H9 (cell line): ENCODE measurements around the gene LPCAT1. TPM values are rescaled to one million over a fixed set of nuclear protein-coding genes. Genes with fewer than 3 reads are reported as not detected.

ENCODE experiments used
- DNase-seq: peaks from one replicate; pipeline ENCODE4 v3.0.0-alpha.2; 2017
- H2AFZ ChIP-seq: one replicate; pipeline ENCODE4 v1.6.1; 2013; ENCODE audit warnings: mild to moderate bottlenecking, low read length, control low read depth, moderate library complexity
- H2AK5ac ChIP-seq: 2 replicates; pipeline ENCODE4 v1.6.1; 2013; ENCODE audit warnings: low read length, control low read depth, mixed read lengths; ENCODE audit not compliant: insufficient read length
- H2BK120ac ChIP-seq: one replicate; pipeline ENCODE4 v1.6.1; 2013; ENCODE audit warnings: low read depth, mild to moderate bottlenecking, low read length, control low read depth, inconsistent platforms; ENCODE audit not compliant: poor library complexity, severe bottlenecking
- H2BK12ac ChIP-seq: 2 replicates; pipeline ENCODE4 v1.6.1; 2013; ENCODE audit warnings: low read length, control low read depth, mixed read lengths, low read depth; ENCODE audit not compliant: insufficient read length
- H2BK15ac ChIP-seq: 2 replicates; pipeline ENCODE4 v1.6.1; 2013; ENCODE audit warnings: low read depth, low read length, control low read depth
- H2BK20ac ChIP-seq: one replicate; pipeline ENCODE4 v1.6.1; 2013; ENCODE audit warnings: low read depth, mild to moderate bottlenecking, low read length, control low read depth, inconsistent platforms; ENCODE audit not compliant: poor library complexity, severe bottlenecking
- H2BK5ac ChIP-seq: 2 replicates; pipeline ENCODE4 v1.6.1; 2013; ENCODE audit warnings: low read length, control low read depth, mixed read lengths; ENCODE audit not compliant: insufficient read length
- H3K14ac ChIP-seq: 2 replicates; pipeline ENCODE4 v1.6.1; 2013; ENCODE audit warnings: low read length, control low read depth; ENCODE audit not compliant: insufficient read depth
- H3K18ac ChIP-seq: 2 replicates; pipeline ENCODE4 v1.6.1; 2013; ENCODE audit warnings: low read depth, mild to moderate bottlenecking, mixed read lengths, low read length, control low read depth; ENCODE audit not compliant: insufficient read length
- H3K23ac ChIP-seq: 2 replicates; pipeline ENCODE4 v1.6.1; 2013; ENCODE audit warnings: low read length, control low read depth, mixed read lengths, low read depth; ENCODE audit not compliant: insufficient read length
- H3K23me2 ChIP-seq: 2 replicates; pipeline ENCODE4 v1.6.1; 2013; ENCODE audit warnings: low read depth, mild to moderate bottlenecking, mixed read lengths, low read length, control low read depth; ENCODE audit not compliant: insufficient read length, poor library complexity, severe bottlenecking
- H3K27ac ChIP-seq: 2 replicates; pipeline ENCODE4 v1.5.1; 2013; ENCODE audit warnings: low read length, control low read depth, mixed read lengths, low read depth; ENCODE audit not compliant: insufficient read length
- H3K27me3 ChIP-seq: 2 replicates; pipeline ENCODE4 v1.6.1; 2013; ENCODE audit warnings: low read length, control low read depth, inconsistent platforms; ENCODE audit not compliant: insufficient read depth
- H3K4ac ChIP-seq: 2 replicates; pipeline ENCODE4 v1.6.1; 2013; ENCODE audit warnings: low read depth, mild to moderate bottlenecking, control low read depth, inconsistent platforms, low read length, moderate library complexity
- H3K4me1 ChIP-seq: 2 replicates; pipeline ENCODE4 v1.6.1; 2013; ENCODE audit warnings: low read length, control low read depth, inconsistent platforms; ENCODE audit not compliant: insufficient read depth
- H3K4me2 ChIP-seq: 2 replicates; pipeline ENCODE4 v1.6.1; 2013; ENCODE audit warnings: low read length, control low read depth, mixed read lengths; ENCODE audit not compliant: insufficient read length, insufficient read depth
- H3K56ac ChIP-seq: 2 replicates; pipeline ENCODE4 v1.6.1; 2013; ENCODE audit warnings: low read depth, mild to moderate bottlenecking, mixed read lengths, low read length, control low read depth; ENCODE audit not compliant: insufficient read length
- H3K79me1 ChIP-seq: 2 replicates; pipeline ENCODE4 v1.6.1; 2013; ENCODE audit warnings: low read depth, mild to moderate bottlenecking, moderate library complexity, low read length, control low read depth, inconsistent platforms; ENCODE audit not compliant: insufficient read depth, poor library complexity, severe bottlenecking
- H3K79me2 ChIP-seq: 2 replicates; pipeline ENCODE4 v1.6.1; 2013; ENCODE audit warnings: low read length, control low read depth, inconsistent platforms; ENCODE audit not compliant: insufficient read depth
- H3K9ac ChIP-seq: 2 replicates; pipeline ENCODE4 v1.6.1; 2013; ENCODE audit warnings: low read length, control low read depth, mixed read lengths; ENCODE audit not compliant: insufficient read length; ENCODE audit errors: extremely low read depth
- H3K9me3 ChIP-seq: one replicate; pipeline ENCODE4 v1.6.1; 2013; ENCODE audit warnings: low read depth, low read length, inconsistent platforms; ENCODE audit not compliant: control insufficient read depth
- H3T11ph ChIP-seq: one replicate; pipeline ENCODE4 v1.6.1; 2013; ENCODE audit warnings: mild to moderate bottlenecking, low read length, control low read depth, inconsistent platforms
- H4K20me1 ChIP-seq: one replicate; pipeline ENCODE4 v1.6.1; 2013; ENCODE audit not compliant: control insufficient read depth, insufficient read length, insufficient read depth
- H4K5ac ChIP-seq: 2 replicates; pipeline ENCODE4 v1.6.1; 2013; ENCODE audit warnings: low read depth, mild to moderate bottlenecking, mixed read lengths, low read length, control low read depth; ENCODE audit not compliant: insufficient read length
- H4K8ac ChIP-seq: replicated peaks from 2 replicates; pipeline ENCODE4 v1.6.1; 2013; ENCODE audit warnings: low read length, control low read depth, mixed read lengths, low read depth; ENCODE audit not compliant: insufficient read length
- H4K91ac ChIP-seq: 2 replicates; pipeline ENCODE4 v1.6.1; 2013; ENCODE audit warnings: low read depth, mild to moderate bottlenecking, moderate library complexity, mixed read lengths, low read length, control low read depth; ENCODE audit not compliant: insufficient read length
- H3K27ac Mint-ChIP-seq, 3 experiments: 2 replicates in 2 of 3; 3 replicates in 1 of 3; pipeline ENCODE4 v1.8.0; 2020 to 2021; ENCODE audit warnings: mixed read lengths in 3 of 3, mild to moderate bottlenecking in 1 of 3, moderate library complexity in 1 of 3
- H3K27me3 Mint-ChIP-seq: 2 replicates; pipeline ENCODE4 v1.8.0; 2021; ENCODE audit warnings: low read depth, mild to moderate bottlenecking, moderate library complexity, mixed read lengths
- H3K36me3 Mint-ChIP-seq, 3 experiments: 2 replicates in 2 of 3; 3 replicates in 1 of 3; pipeline ENCODE4 v1.8.0; 2020 to 2021; ENCODE audit warnings: low read depth in 3 of 3, mixed read lengths in 3 of 3; ENCODE audit not compliant: insufficient read depth in 1 of 3
- H3K4me1 Mint-ChIP-seq, 2 experiments: 2 replicates each; pipeline ENCODE4 v1.8.0; 2020; ENCODE audit warnings: mixed read lengths in 2 of 2
- H3K4me3 Mint-ChIP-seq, 2 experiments: 2 replicates in 1 of 2; 3 replicates in 1 of 2; pipeline ENCODE4 v1.8.0; 2020 to 2021; ENCODE audit warnings: mild to moderate bottlenecking in 2 of 2, mixed read lengths in 2 of 2, moderate library complexity in 1 of 2
- H3K9me3 Mint-ChIP-seq, 2 experiments: 2 replicates in 1 of 2; 3 replicates in 1 of 2; pipeline ENCODE4 v1.8.0; 2020; ENCODE audit warnings: mild to moderate bottlenecking in 2 of 2, mixed read lengths in 2 of 2, moderate library complexity in 1 of 2
- CTCF ChIP-seq: fragments of 200-600 bp; sonication (generic); conservative IDR thresholded peaks from 3 replicates; pipeline ENCODE4 v1.8.0; 2021; ENCODE audit warnings: antibody characterized with exemption, mild to moderate bottlenecking
- WGBS: extraction: QIAGEN DNeasy Blood & Tissue Kit; methylation state at CpG from one replicate; pipeline ENCODE4 v1.1.7; 2013; ENCODE audit warnings: missing lambda C conversion rate, low lambda C conversion rate, mixed read lengths; ENCODE audit not compliant: insufficient read length; ENCODE audit errors: extremely low coverage; 5-methylcytosine and 5-hydroxymethylcytosine counted together
- total RNA-seq: library from RNA; stranded (reverse); gene quantifications from 2 replicates; pipeline ENCODE4 v1.2.1, GENCODE V29; 2021

LPCAT1 gene
- total RNA-seq, 1 experiment from 2014 or later, result 231 TPM

- no peak overlapping the region for H2AFZ ChIP-seq
- no peak overlapping the region for H3K27ac ChIP-seq
- no peak overlapping the region for H3K4ac ChIP-seq
- no peaks in the 10 kb centered on the region for H3K27me3 ChIP-seq
- H2BK12ac ChIP-seq, result no peak overlapping the region
- H2BK5ac ChIP-seq, result no peak overlapping the region
- peaks cover 47% of the 10 kb centered on the region for H3K79me2 ChIP-seq
- peaks cover 6% of the 10 kb centered on the region for H3K79me1 ChIP-seq
- no peak overlapping the region for H3T11ph ChIP-seq
- peaks cover 9% of the 10 kb centered on the region for H3K23me2 ChIP-seq
- H2BK15ac ChIP-seq, result no peak overlapping the region
- H3K4me1 Mint-ChIP-seq, result peaks cover 54 to 63% of the 10 kb centered on the region in 2 experiments
- H3K56ac ChIP-seq, result no peak overlapping the region
- H2AK5ac ChIP-seq, result no peak overlapping the region
- H3K9me3 ChIP-seq, result no peaks in the 10 kb centered on the region
- H4K91ac ChIP-seq, result no peak overlapping the region
- H3K14ac ChIP-seq, result no peak overlapping the region; the same call in 1 of the 2 replicates
- no peak for TF ChIP-seq CTCF
- H3K18ac ChIP-seq, result no peak overlapping the region
- H4K8ac ChIP-seq, result no peak overlapping the region
- H3K36me3 Mint-ChIP-seq, result peaks cover 20 to 57% (median 35%) of the 10 kb centered on the region in 3 experiments; a peak in 6 of 7 replicates
- H3K9me3 Mint-ChIP-seq, result no peaks in the 10 kb centered on the region
- H3K27me3 Mint-ChIP-seq, result no peaks in the 10 kb centered on the region
- no peaks in the 10 kb centered on the region for H4K20me1 ChIP-seq
- WGBS, result no CpG with 5 or more reads among the region's 12 CpGs
- no peak overlapping the region for H2BK120ac ChIP-seq
- no peak overlapping the region for H4K5ac ChIP-seq
- no peak for DNase-seq
- no peak overlapping the region for H3K4me3 Mint-ChIP-seq
- H3K27ac Mint-ChIP-seq, result peak overlapping the region in 1 of 3 experiments; percentile 76; a peak in 2 of 7 replicates
- peaks cover 16% of the 10 kb centered on the region; the same call in 1 of the 2 replicates for H3K4me1 ChIP-seq
- no peak overlapping the region for H3K4me2 ChIP-seq
- no peak overlapping the region for H3K9ac ChIP-seq
- no peak overlapping the region for H3K23ac ChIP-seq
- H2BK20ac ChIP-seq, result no peak overlapping the region
Measured at GRCh38 chr5:1519631-1520210, 4.0 kb downstream of the LPCAT1 start.
